Gastrocnemius medialis (tissue), 4 donors: ENCODE data around the gene KLHDC10.

Source experiments
- CTCF ChIP-seq, 5 experiments: fragments of 450-650 bp in 3 of 5; fragments of 200-600 bp in 2 of 5; sonication (generic) in 2 of 5; IDR thresholded peaks in 4 of 5; conservative IDR thresholded peaks in 1 of 5; 1 replicate in 4 of 5; 2 replicates in 1 of 5; pipeline ENCODE4 v1.5.1; 2016 to 2019; ENCODE audit warnings: antibody characterized with exemption in 5 of 5, mild to moderate bottlenecking in 3 of 5, moderate library complexity in 3 of 5
- POLR2A ChIP-seq, 2 donors: fragments of 450-650 bp; IDR thresholded peaks; one replicate each; pipeline ENCODE4 v1.6.1; 2017; ENCODE audit warnings: antibody characterized with exemption in 2 of 2, mild to moderate bottlenecking in 2 of 2, moderate library complexity in 2 of 2

- no peak for TF ChIP-seq CTCF (IDR thresholded peaks at IDR 0.05 in 4 of 5, conservative IDR thresholded peaks at IDR 0.05 in 1 of 5)
- TF ChIP-seq POLR2A (IDR thresholded peaks at IDR 0.05): no peak
Observed at GRCh38 chr7:130157700-130158099, 87.4 kb downstream of the KLHDC10 start.
